Body of pancreas (tissue), 4 donors: Measurements from ENCODE around the gene HS3ST5. TPM values are rescaled to one million over a fixed set of nuclear protein-coding genes. Genes with fewer than 3 reads are reported as not detected.

Experiments
- ATAC-seq: fragments of 150-250 bp; one replicate; pipeline ENCODE4 v1.9.1; 2016
- DNase-seq, 4 donors: peaks; one replicate each; pipeline ENCODE4 v3.0.0-alpha.2; 2019
- H3K27ac ChIP-seq, 4 donors: fragments of 200-600 bp; sonication (generic); 1 replicate in 3 of 4; 2 replicates in 1 of 4; pipeline versions ENCODE4 v1.5.1 to v1.6.1; 2016 to 2019; ENCODE audit warnings: mild to moderate bottlenecking in 1 of 4, mixed read lengths in 1 of 4, moderate library complexity in 1 of 4
- H3K27me3 ChIP-seq, 2 donors: fragments of 200-600 bp; sonication (generic); one replicate each; pipeline ENCODE4 v1.6.0; 2016; ENCODE audit warnings: mild to moderate bottlenecking in 1 of 2
- H3K36me3 ChIP-seq, 2 donors: fragments of 200-600 bp; sonication (generic); replicated peaks in 1 of 2; 2 replicates each; pipeline ENCODE4 v1.5.1; 2016; ENCODE audit warnings: low read depth in 2 of 2; ENCODE audit not compliant: insufficient read depth in 1 of 2
- H3K4me1 ChIP-seq: fragments of 200-600 bp; sonication (generic); one replicate; pipeline ENCODE4 v1.6.0; 2016
- H3K4me3 ChIP-seq, 2 donors: fragments of 200-600 bp; sonication (generic); 1 replicate in 1 of 2; 2 replicates in 1 of 2; pipeline ENCODE4 v1.5.1; 2016 to 2019
- H3K9me3 ChIP-seq, 3 donors: fragments of 200-600 bp; sonication (generic); 1 replicate in 2 of 3; 2 replicates in 1 of 3; pipeline ENCODE4 v1.5.1; 2016
- POLR2A ChIP-seq, 3 donors: fragments of 450-650 bp; IDR thresholded peaks; one replicate each; pipeline ENCODE4 v1.6.1; 2016; ENCODE audit warnings: antibody characterized with exemption in 3 of 3, mild to moderate bottlenecking in 2 of 3
- WGBS, 2 donors: methylation state at CpG; one replicate each; pipeline ENCODE4 v1.1.5; 2017; 5-methylcytosine and 5-hydroxymethylcytosine counted together
- intact Hi-C: fragments of 100-400 bp; cut with DNase I; formaldehyde crosslinking; loops from one replicate; pipeline ENCODE4 v1.15.1; 2023
- total RNA-seq, 2 donors: library from RNA; depleted of rRNA; stranded (reverse); fragments of >200 nt; gene quantifications; one replicate each; pipeline ENCODE4 v1.1.0, GENCODE V29; 2016
- TF ChIP-seq, protein P1 (sequence below), 7 experiments: fragments of 450-650 bp in 4 of 7; fragments of 200-600 bp in 3 of 7; sonication (generic) in 3 of 7; IDR thresholded peaks; one replicate each; pipeline ENCODE4 v1.5.1; 2016 to 2019; ENCODE audit warnings: antibody characterized with exemption in 7 of 7

HS3ST5 gene
- total RNA-seq, 2 donors from 2014 or later = 0.26 TPM; not detected in 1

DNA sequence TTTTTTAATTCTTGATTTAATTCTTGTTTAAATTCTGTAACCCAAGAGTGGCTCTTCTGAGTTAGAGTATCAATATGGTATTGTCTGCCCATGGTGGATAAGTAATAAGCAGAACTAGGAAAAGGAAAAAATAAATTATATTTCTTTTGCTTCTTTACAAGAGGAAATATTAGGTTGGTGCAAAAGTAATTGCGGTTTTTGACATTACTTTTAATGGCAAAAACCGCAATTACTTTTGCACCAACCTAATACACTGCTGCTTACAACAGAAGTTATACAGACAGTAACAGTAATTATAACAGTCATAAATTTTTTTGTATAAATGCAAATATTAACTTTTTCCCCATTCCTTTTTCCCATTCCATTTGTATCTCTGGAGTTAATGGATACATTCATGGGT is 65.6 kb downstream of the HS3ST5 start:
- Histone ChIP-seq H3K27ac (no peak overlapping the region), H3K4me3 (no peak overlapping the region), H3K4me1 (no peaks in the 10 kb centered on the region), H3K36me3 (no peaks in the 10 kb centered on the region), H3K9me3 (no peaks in the 10 kb centered on the region), H3K27me3 (no peaks in the 10 kb centered on the region)
- TF ChIP-seq POLR2A (IDR thresholded peaks at IDR 0.05) = no peak
- TF ChIP-seq, protein P1, sequence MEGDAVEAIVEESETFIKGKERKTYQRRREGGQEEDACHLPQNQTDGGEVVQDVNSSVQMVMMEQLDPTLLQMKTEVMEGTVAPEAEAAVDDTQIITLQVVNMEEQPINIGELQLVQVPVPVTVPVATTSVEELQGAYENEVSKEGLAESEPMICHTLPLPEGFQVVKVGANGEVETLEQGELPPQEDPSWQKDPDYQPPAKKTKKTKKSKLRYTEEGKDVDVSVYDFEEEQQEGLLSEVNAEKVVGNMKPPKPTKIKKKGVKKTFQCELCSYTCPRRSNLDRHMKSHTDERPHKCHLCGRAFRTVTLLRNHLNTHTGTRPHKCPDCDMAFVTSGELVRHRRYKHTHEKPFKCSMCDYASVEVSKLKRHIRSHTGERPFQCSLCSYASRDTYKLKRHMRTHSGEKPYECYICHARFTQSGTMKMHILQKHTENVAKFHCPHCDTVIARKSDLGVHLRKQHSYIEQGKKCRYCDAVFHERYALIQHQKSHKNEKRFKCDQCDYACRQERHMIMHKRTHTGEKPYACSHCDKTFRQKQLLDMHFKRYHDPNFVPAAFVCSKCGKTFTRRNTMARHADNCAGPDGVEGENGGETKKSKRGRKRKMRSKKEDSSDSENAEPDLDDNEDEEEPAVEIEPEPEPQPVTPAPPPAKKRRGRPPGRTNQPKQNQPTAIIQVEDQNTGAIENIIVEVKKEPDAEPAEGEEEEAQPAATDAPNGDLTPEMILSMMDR (IDR thresholded peaks at IDR 0.05) = no peak
- intact Hi-C loops = no loop called here
- DNase-seq (no peak), ATAC-seq (no peak)
- WGBS, 2 donors = 44 to 53% methylated on average over 2 of the region's 2 CpGs

DNA sequence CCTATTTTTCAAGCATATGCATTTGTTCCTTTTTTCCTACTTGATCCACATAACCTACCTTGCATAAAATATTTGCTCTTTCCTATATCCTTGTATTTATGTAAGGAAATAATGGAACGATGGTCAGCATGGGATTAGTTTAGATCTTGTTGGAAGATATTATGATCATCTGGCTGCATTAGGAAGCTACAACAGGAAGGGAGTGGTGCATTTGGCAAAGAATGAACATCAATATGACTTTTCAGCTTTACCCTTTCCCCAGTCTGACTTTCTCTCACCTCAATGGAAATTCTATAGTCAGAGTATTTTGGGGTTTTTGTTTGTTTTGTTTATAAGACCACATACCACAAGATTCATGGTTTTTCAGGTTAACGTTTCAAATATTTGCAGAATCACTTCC is 66.0 kb downstream of the HS3ST5 start:
- no peak overlapping the region for H3K4me3 ChIP-seq
- 49 to 67% methylated on average over 2 of the region's 2 CpGs for whole genome bisulfite sequencing, 2 donors
- TF ChIP-seq POLR2A (IDR thresholded peaks at IDR 0.05) = no peak
- TF ChIP-seq, protein P1 (IDR thresholded peaks at IDR 0.05) = no peak
- no peak for DNase-seq
- ATAC-seq = no peak
- intact Hi-C loops = no loop called here
- H3K27me3 ChIP-seq = no peaks in the 10 kb centered on the region
- H3K9me3 ChIP-seq = no peaks in the 10 kb centered on the region
- no peaks in the 10 kb centered on the region for H3K4me1 ChIP-seq
- H3K36me3 ChIP-seq = no peaks in the 10 kb centered on the region
- no peak overlapping the region for H3K27ac ChIP-seq

DNA sequence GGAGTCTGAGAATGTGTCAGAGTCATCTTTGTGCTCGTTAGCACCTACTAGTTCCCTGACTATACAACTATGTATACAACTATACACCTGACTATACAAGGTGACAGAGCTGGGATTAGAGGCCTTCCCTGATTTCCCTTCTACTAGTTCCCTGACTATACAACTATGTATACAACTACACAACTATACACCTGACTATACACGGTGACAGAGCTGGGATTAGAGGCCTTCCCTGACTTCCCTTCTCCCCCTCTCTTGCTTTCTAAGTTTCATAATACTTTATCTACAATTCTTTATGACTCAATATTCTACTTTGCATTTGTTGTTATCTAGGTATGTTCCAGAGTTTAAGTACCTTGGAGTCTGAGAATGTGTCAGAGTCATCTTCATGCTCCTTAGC is 68.0 kb downstream of the HS3ST5 start:
- TF ChIP-seq, protein P1 (IDR thresholded peaks at IDR 0.05) = no peak
- Histone ChIP-seq H3K4me1 (no peaks in the 10 kb centered on the region), H3K4me3 (no peak overlapping the region), H3K27me3 (no peaks in the 10 kb centered on the region), H3K27ac (no peak overlapping the region), H3K9me3 (no peaks in the 10 kb centered on the region), H3K36me3 (no peaks in the 10 kb centered on the region)
- DNase-seq (no peak), ATAC-seq (no peak)
- WGBS, 2 donors = 69 to 77% methylated on average over 2 of the region's 2 CpGs
- intact Hi-C loops = no loop called here

DNA sequence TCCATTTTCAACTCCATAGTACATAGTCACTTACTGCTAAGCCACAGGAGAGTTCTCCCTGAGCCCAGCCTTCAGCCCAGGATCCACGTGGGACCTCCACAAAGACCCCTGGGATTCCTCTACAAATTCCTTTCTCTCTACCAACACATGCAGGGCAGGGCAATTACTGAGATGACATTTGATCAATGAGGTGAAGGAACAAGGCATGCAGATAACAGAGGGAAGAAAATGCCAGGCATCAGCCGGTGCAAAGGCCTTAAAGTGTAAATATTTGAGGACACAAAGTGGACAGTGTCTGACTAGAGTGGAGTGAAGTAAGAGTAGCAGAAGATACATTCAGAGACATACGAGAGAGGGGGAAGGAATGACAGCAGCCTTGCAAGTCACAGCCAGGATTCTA is 70.2 kb downstream of the HS3ST5 start:
- TF ChIP-seq, protein P1 (IDR thresholded peaks at IDR 0.05) = no peak
- TF ChIP-seq POLR2A (IDR thresholded peaks at IDR 0.05) = no peak
- intact Hi-C loops = no loop called here
- Histone ChIP-seq H3K36me3 (no peaks in the 10 kb centered on the region), H3K4me3 (no peak overlapping the region), H3K27ac (no peak overlapping the region), H3K4me1 (no peaks in the 10 kb centered on the region), H3K27me3 (no peaks in the 10 kb centered on the region), H3K9me3 (no peaks in the 10 kb centered on the region)
- no peak for ATAC-seq
- 27 to 28% methylated on average over 3 of the region's 3 CpGs for WGBS, 2 donors
- DNase-seq = no peak

DNA sequence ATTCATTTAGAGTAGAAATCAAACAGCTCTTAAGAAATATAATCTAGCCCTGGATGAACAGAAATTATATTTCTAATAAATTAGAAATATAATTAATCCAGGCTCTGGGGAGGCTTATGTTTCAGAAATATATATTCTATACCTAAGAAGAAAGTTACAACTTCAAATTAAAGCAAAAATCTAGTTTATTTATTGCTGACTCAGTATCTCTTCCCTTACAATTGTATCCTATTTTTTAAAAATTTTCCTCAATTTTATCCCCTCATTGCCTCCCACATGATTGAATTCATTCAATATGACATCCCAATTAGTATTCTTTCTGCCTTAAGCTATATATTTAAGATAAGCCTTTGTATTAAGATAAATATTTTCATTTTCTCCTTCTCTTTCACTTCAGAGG is 71.4 kb downstream of the HS3ST5 start:
- Histone ChIP-seq H3K36me3 (no peaks in the 10 kb centered on the region), H3K27me3 (no peaks in the 10 kb centered on the region), H3K9me3 (no peaks in the 10 kb centered on the region), H3K4me3 (no peak overlapping the region), H3K27ac (no peak overlapping the region), H3K4me1 (no peaks in the 10 kb centered on the region)
- intact Hi-C loops = no loop called here
- DNase-seq = no peak
- TF ChIP-seq, protein P1 (IDR thresholded peaks at IDR 0.05) = no peak
- TF ChIP-seq POLR2A (IDR thresholded peaks at IDR 0.05) = no peak
- ATAC-seq = no peak
